HUDEP-2 (cell line): ENCODE data around the gene PEX14.

Source experiments
- DNase-seq, 76 experiments: peaks; one replicate each; lab custom pipeline; 2025; ENCODE audit not compliant: unreplicated experiment in 76 of 76; lab: John Stamatoyannopoulos, UW

PEX14 gene

GRCh38 chr1:10515301-10515975 lies 40.7 kb downstream of the PEX14 start:
- DNase-seq, result no peak

- no peak for DNase-seq
Measured at GRCh38 chr1:10515976-10516750, 41.4 kb downstream of the PEX14 start.

DNA sequence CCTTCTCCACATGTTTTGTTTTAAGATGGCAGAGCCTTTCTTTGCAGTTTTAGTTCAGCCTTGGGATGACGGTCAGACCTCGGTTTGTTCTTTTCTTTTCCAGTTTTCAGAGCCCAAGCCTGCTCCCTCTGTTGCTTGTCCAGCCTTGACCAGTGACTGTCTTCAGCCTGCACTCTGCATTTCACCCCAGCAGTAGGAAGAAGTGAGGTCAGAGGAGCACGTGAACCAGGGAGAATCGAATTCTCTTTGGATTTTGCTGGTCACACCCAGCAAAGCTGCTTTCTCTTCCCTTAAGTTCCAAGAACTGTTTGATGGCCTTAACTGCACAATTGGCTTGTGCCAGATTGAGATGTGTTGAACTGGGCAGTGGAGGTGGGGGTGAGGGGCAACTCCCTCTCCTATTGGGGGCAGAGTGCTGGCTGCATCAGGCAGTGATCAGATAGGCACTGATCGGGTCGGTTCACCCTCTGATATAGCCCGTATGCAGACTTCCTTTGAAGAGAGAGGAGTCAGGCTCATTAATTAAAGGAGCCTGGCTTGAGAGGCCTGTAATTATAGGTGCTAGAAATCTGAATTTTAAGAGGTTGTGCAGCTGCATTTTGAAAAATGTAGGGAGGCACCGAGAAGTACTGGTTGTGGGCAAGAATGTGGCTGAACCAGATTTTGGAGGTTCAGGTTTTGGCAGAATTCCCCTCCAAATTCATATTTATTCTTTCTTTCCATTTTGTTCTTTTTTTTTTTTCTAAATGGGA lies 42.4 kb downstream of the PEX14 start:
- DNase-seq, result peak in 14 of 76 experiments; percentile 6 to 32 (median 18)

- DNase-seq, result no peak
Measured at GRCh38 chr1:10517677-10517982, 42.9 kb downstream of the PEX14 start.

- DNase-seq, result peak in 2 of 76 experiments; percentile 1 to 6
Measured at GRCh38 chr1:10519016-10519417, 44.3 kb downstream of the PEX14 start.

GRCh38 chr1:10520497-10520896 lies 45.7 kb downstream of the PEX14 start:
- no peak for DNase-seq

DNA sequence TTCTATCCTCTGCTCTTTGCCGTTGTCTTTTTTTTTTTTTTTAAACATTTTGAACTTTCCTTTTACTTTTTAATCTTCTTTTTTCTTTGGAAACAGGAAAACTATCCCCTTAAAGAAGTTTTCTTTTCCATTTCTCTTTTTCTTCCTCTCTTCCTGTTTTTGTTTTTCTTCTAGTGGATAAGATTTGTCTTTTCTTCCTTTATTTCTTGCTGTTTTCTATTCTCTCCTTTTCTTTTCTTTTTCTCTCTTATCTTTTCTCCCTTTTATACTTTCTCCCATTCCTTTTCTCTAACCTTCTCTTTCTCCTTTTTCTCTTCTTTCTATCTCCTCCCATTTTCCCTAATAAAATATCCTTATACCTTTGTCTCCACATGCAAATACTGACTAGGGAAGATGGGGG lies 46.2 kb downstream of the PEX14 start:
- no peak for DNase-seq

DNA sequence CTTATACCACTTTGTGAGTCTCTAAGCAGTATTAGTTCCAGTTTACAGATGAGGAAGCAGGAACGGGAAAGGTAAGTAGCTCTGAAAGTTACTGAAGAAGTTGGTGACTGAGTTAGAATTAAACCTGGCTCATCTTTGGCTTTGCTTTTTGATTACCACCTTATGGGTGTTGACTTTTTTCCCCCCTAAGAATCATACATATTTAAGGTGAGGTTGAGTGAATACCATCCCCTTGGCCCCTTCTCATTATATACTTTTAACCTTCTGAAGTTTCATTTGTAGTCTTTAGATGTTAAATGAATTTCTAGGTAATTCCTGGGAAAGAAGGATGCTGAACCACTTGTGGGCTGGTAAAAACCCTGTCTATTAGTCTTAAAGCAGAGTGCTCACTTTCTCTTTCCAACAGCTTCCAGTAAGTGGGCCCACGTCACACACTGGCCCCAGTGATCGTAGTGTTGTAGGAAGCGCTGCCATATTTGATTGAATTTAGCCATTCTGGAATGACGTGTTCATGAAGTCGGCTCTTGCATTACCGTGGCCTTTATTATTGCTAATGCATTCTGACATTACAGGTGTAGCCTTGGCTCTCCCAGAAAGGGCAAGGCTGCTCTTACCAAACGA lies 46.9 kb downstream of the PEX14 start:
- DNase-seq, result no peak

GRCh38 chr1:10522322-10522860 lies 47.6 kb downstream of the PEX14 start:
- no peak for DNase-seq

- no peak for DNase-seq
Measured at GRCh38 chr1:10525208-10525607, 50.5 kb downstream of the PEX14 start.

GRCh38 chr1:10528066-10529014 lies 53.6 kb downstream of the PEX14 start:
- no peak for DNase-seq

- no peak for DNase-seq
Measured at GRCh38 chr1:10529091-10529490, 54.3 kb downstream of the PEX14 start.

GRCh38 chr1:10529765-10530164 lies 55.0 kb downstream of the PEX14 start:
- no peak for DNase-seq

DNA sequence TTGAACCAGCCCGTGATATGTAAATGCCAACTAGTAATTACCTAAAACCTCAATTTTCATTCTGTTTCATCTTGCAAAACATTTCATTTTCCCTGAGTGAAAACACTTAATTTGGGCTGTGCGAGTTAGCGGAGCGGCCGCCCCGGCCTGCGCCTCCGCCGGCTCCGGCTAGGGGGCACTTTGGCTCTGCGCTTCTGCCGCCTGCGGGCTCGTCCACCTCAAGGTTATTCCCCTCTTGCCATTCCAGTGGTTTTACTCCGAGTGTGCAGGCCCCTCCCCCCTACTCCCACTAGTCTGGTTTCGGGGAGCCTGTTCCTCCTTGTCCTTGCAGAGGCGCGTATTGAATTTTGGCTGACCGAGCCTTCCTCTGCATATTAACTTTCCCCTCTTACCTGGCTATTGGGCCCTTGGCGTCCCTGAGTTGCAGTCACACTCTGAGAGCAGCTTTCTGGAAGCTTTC lies 55.6 kb downstream of the PEX14 start:
- DNase-seq, result peak in 1 of 76 experiments; percentile 7

- no peak for DNase-seq
Measured at GRCh38 chr1:10530756-10531495, 56.2 kb downstream of the PEX14 start.

DNA sequence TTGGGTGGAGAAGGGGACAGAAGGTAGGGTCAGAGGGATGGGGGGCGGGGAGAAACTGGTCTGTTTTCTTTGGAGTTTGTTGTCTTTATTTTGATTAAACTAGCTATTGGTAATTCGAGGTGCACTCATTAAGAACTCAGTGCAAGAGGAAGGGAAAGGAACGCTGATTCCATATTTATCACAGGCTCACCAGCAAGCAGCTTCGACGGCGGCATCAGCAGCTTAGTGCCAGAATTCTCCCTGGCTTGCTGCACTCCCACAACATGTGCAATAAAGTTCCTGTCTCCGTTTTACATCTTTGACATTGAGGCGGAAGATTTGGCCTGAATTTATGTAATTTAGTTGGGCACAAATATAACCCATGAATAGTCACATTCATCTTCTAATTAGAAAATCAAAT lies 57.6 kb downstream of the PEX14 start:
- DNase-seq, result no peak

GRCh38 chr1:10534519-10534918 lies 59.8 kb downstream of the PEX14 start:
- no peak for DNase-seq

DNA sequence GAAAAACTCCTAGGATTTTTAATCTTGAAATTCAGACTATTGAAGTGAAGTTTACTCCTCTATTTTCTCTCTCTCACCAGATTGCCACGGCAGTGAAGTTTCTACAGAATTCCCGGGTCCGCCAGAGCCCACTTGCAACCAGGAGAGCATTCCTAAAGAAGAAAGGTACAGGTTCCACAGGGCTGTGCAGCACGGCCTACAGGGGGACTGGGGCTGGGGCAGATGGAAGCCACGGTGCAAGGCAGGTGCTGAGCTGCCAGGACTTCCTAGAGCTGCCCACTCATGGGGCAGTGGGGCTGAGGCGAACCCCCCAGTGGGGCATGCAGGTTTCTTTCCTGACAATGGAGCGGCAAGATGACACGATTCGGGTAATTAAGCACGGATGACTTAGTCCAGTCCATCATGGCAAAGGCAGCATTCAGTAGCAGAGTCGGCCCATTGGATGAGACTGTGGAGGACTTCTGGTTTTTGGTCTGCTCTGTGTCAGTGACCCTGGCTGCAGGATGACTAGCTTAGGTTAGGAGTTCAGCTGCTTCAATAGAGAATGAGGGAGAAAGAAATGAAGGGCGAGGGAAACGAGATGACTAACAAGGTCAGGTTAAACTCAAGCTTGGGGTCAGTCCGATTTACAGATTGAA lies 61.5 kb downstream of the PEX14 start:
- DNase-seq, result no peak
